ENCODE results near the gene HRH4.

DNA sequence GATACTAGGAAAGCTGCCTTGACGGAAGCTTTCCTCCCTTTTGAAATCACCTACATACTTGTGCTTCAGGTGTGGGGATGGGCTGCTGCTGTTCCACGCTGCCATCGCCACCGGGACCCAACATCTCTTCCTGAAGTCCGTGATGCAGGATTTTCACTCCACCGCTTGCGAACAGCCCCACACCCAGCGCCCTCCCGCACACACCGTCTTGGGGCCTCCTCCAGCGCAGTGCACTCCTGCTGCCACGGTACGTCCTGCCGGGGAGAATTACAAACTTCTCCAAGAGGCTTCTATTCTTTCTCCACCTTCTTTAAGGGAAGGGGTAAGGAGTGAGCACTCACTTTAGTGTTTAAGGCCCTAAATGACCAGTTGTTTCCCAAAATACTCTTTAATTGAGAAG lies 58.2 kb downstream of the HRH4 start:
- no peak for TF ChIP-seq POLR2A (IDR thresholded peaks at IDR 0.05; ENCODE audit: extremely low read depth, insufficient read length)
- TF ChIP-seq, protein P1, sequence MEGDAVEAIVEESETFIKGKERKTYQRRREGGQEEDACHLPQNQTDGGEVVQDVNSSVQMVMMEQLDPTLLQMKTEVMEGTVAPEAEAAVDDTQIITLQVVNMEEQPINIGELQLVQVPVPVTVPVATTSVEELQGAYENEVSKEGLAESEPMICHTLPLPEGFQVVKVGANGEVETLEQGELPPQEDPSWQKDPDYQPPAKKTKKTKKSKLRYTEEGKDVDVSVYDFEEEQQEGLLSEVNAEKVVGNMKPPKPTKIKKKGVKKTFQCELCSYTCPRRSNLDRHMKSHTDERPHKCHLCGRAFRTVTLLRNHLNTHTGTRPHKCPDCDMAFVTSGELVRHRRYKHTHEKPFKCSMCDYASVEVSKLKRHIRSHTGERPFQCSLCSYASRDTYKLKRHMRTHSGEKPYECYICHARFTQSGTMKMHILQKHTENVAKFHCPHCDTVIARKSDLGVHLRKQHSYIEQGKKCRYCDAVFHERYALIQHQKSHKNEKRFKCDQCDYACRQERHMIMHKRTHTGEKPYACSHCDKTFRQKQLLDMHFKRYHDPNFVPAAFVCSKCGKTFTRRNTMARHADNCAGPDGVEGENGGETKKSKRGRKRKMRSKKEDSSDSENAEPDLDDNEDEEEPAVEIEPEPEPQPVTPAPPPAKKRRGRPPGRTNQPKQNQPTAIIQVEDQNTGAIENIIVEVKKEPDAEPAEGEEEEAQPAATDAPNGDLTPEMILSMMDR (IDR thresholded peaks at IDR 0.05; ENCODE audit: low read depth, low read length): no peak
- no peak for TF ChIP-seq MYC (IDR thresholded peaks at IDR 0.05; ENCODE audit: low read depth, low read length)
